Prostate gland (tissue), 2 donors: ENCODE measurements around the gene SCARB1. TPM values are rescaled to one million over a fixed set of nuclear protein-coding genes. Genes with fewer than 3 reads are reported as not detected.

Source experiments
- DNase-seq: peaks from one replicate; pipeline ENCODE4 v3.0.0-alpha.2; 2019; ENCODE audit warnings: low spot score
- H3K27ac ChIP-seq, 2 donors: fragments of 200-600 bp; sonication (generic); 2 replicates each; pipeline ENCODE4 v1.5.1; 2017 to 2019
- H3K27me3 ChIP-seq: fragments of 200-600 bp; sonication (generic); replicated peaks from 2 replicates; pipeline ENCODE4 v1.5.1; 2019; ENCODE audit not compliant: insufficient read depth
- H3K36me3 ChIP-seq, 2 donors: fragments of 200-600 bp; sonication (generic); 1 replicate in 1 of 2; 2 replicates in 1 of 2; pipeline versions ENCODE4 v1.5.1 to v1.8.1; 2017 to 2019
- H3K4me1 ChIP-seq: fragments of 200-600 bp; sonication (generic); replicated peaks from 2 replicates; pipeline ENCODE4 v1.5.1; 2019
- H3K4me3 ChIP-seq, 2 donors: fragments of 200-600 bp; sonication (generic); 2 replicates each; pipeline ENCODE4 v1.5.1; 2017 to 2019
- H3K9me3 ChIP-seq: fragments of 200-600 bp; sonication (generic); 2 replicates; pipeline ENCODE4 v1.5.1; 2017
- CTCF ChIP-seq, 4 experiments: fragments of 200-600 bp in 2 of 4; fragments of 450-650 bp in 2 of 4; sonication (generic) in 2 of 4; IDR thresholded peaks; 1 replicate in 3 of 4; 2 replicates in 1 of 4; pipeline ENCODE4 v1.5.1; 2016 to 2019; ENCODE audit warnings: antibody characterized with exemption in 4 of 4, mild to moderate bottlenecking in 2 of 4, moderate library complexity in 2 of 4
- POLR2A ChIP-seq: fragments of 450-650 bp; IDR thresholded peaks from one replicate; pipeline ENCODE4 v1.6.1; 2016; ENCODE audit warnings: antibody characterized with exemption, mild to moderate bottlenecking
- POLR2AphosphoS5 ChIP-seq: sonication (generic); formaldehyde crosslinking; IDR thresholded peaks from one replicate; pipeline ENCODE4 v1.6.1; 2017; ENCODE audit warnings: antibody characterized with exemption
- whole genome bisulfite sequencing: methylation state at CpG from one replicate; pipeline ENCODE4 v1.1.5; 2018; 5-methylcytosine and 5-hydroxymethylcytosine counted together
- intact Hi-C: fragments of 100-400 bp; cut with DNase I; formaldehyde crosslinking; loops from one replicate; pipeline ENCODE4 v1.14.2; 2022
- total RNA-seq, 2 donors: library from RNA; depleted of rRNA; stranded (reverse); fragments of >200 nt; gene quantifications; one replicate each; pipeline ENCODE4 v1.1.0, GENCODE V29; 2016

SCARB1 gene
- total RNA-seq, 2 donors from 2014 or later = 28.0 to 44.4 TPM

- Histone ChIP-seq H3K27me3 (no peaks in the 10 kb centered on the region), H3K36me3 (no peaks in the 10 kb centered on the region), H3K4me3 (no peak overlapping the region), H3K4me1 (no peaks in the 10 kb centered on the region), H3K9me3 (no peaks in the 10 kb centered on the region), H3K27ac (no peak overlapping the region)
- WGBS = 91% methylated on average over 37 of the region's 37 CpGs
- intact Hi-C loops = no loop called here
- no peak for DNase-seq
- no peak for TF ChIP-seq POLR2AphosphoS5
- no peak for TF ChIP-seq CTCF (IDR thresholded peaks at IDR 0.05)
- TF ChIP-seq POLR2A = no peak
Observed at GRCh38 chr12:124844411-124845397, 19.0 kb downstream of the SCARB1 start.

GRCh38 chr12:124842800-124843510, 20.7 kb downstream of the SCARB1 start:
- Histone ChIP-seq H3K27me3 (no peaks in the 10 kb centered on the region), H3K27ac (no peak overlapping the region), H3K4me1 (no peaks in the 10 kb centered on the region), H3K36me3 (no peaks in the 10 kb centered on the region), H3K9me3 (no peaks in the 10 kb centered on the region), H3K4me3 (no peak overlapping the region)
- TF ChIP-seq POLR2AphosphoS5 (no peak), POLR2A (no peak), CTCF (IDR thresholded peaks at IDR 0.05) (no peak)
- 76% methylated on average over 16 of the region's 16 CpGs for WGBS
- DNase-seq = no peak
- intact Hi-C loops = no loop called here

- 78% methylated on average over 13 of the region's 14 CpGs for WGBS
- H3K9me3 ChIP-seq = no peaks in the 10 kb centered on the region
- H3K27me3 ChIP-seq = no peaks in the 10 kb centered on the region
- no peak for TF ChIP-seq CTCF (IDR thresholded peaks at IDR 0.05)
- TF ChIP-seq POLR2A = no peak
- TF ChIP-seq POLR2AphosphoS5 = no peak
- no peak overlapping the region for H3K4me3 ChIP-seq
- no peaks in the 10 kb centered on the region for H3K36me3 ChIP-seq
- intact Hi-C loops = no loop called here
- DNase-seq = no peak
- no peak overlapping the region for H3K27ac ChIP-seq
- no peaks in the 10 kb centered on the region for H3K4me1 ChIP-seq
Observed at GRCh38 chr12:124842073-124842749, 21.5 kb downstream of the SCARB1 start.

- 81% methylated on average over 7 of the region's 7 CpGs for WGBS
- Histone ChIP-seq H3K9me3 (no peaks in the 10 kb centered on the region), H3K27ac (no peak overlapping the region), H3K27me3 (no peaks in the 10 kb centered on the region), H3K4me1 (no peaks in the 10 kb centered on the region), H3K36me3 (no peaks in the 10 kb centered on the region), H3K4me3 (no peak overlapping the region)
- no peak for TF ChIP-seq CTCF (IDR thresholded peaks at IDR 0.05)
- DNase-seq = no peak
- intact Hi-C loops = no loop called here
Observed at GRCh38 chr12:124841558-124841945, 22.1 kb downstream of the SCARB1 start.
